ENCODE results near the gene DGKB. TPM values are rescaled to one million over a fixed set of nuclear protein-coding genes. Genes with fewer than 3 reads are reported as not detected.

Gene DGKB
- total RNA-seq, 1 donor: 0.36 TPM

GRCh38 chr7:14685167-14685566 is 217.4 kb downstream of the DGKB start:
- TF ChIP-seq CTCF (IDR thresholded peaks at IDR 0.05; ENCODE audit: insufficient read depth, low read length): no peak
- H3K4me3 ChIP-seq (ENCODE audit: low read depth, low read length): no peak overlapping the region
- no peak for DNase-seq (ENCODE audit: low read depth)

DNA sequence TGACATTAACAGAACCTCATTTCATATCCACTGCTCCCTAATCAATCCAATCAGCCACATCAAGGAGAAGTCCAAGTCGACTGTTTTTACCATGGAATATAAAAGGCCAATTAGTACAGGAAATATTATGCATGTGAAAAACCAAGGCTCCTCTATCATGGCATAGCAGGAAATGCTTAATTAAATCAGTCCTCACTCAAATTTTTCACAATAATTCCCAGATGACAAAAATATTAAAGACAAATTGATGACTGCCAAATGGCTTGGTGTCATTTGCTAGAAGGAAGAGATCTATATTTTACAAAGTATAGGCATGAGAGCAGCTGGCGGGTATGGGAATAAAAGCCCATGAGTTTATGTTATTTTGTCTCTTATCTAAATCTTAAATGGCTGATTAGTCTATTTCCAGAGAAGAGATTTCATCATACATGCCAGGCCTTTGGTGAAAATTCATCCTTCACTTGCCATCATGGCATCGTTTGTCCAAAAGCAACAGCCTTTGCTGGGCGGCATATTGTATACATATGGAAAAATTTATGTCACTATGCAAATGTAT is 219.6 kb downstream of the DGKB start:
- DNase-seq (ENCODE audit: low read depth): no peak
- no peak for TF ChIP-seq CTCF (IDR thresholded peaks at IDR 0.05; ENCODE audit: insufficient read depth, low read length)
- no peak overlapping the region for H3K4me3 ChIP-seq (ENCODE audit: low read depth, low read length)

- no peak for DNase-seq (ENCODE audit: low read depth)
- H3K4me3 ChIP-seq (ENCODE audit: low read depth, low read length): no peak overlapping the region
- TF ChIP-seq CTCF (IDR thresholded peaks at IDR 0.05; ENCODE audit: insufficient read depth, low read length): no peak
Measured at GRCh38 chr7:14676896-14677295, 225.7 kb downstream of the DGKB start.

GRCh38 chr7:14673202-14673601 is 229.3 kb downstream of the DGKB start:
- no peak overlapping the region for H3K4me3 ChIP-seq (ENCODE audit: low read depth, low read length)
- TF ChIP-seq CTCF (IDR thresholded peaks at IDR 0.05; ENCODE audit: insufficient read depth, low read length): no peak
- DNase-seq (ENCODE audit: low read depth): no peak

DNA sequence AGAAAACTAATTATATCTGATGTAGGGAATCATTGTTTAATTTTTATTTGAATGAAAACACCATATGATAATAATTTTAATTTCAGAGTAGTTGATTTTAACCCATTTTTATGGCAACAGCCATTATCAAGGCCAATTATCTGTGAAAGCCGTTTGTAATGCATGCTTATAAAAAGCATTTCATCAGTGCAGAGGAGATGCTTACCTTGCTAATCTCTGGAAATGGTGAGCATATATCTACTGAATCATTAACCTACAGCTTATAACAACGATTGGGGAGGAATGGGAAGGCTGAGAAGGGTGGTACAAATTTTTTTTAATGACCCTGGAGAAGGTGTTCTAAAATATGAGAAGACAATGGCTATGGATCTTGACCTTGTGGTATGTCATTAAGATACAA is 235.6 kb downstream of the DGKB start:
- no peak overlapping the region for H3K4me3 ChIP-seq (ENCODE audit: low read depth, low read length)
- TF ChIP-seq CTCF (IDR thresholded peaks at IDR 0.05; ENCODE audit: insufficient read depth, low read length): no peak
- no peak for DNase-seq (ENCODE audit: low read depth)

- no peak for DNase-seq (ENCODE audit: low read depth)
- TF ChIP-seq CTCF (IDR thresholded peaks at IDR 0.05; ENCODE audit: insufficient read depth, low read length): no peak
- no peak overlapping the region for H3K4me3 ChIP-seq (ENCODE audit: low read depth, low read length)
Measured at GRCh38 chr7:14666304-14666703, 236.2 kb downstream of the DGKB start.

GRCh38 chr7:14639801-14640200 is 262.8 kb downstream of the DGKB start:
- no peak for TF ChIP-seq CTCF (IDR thresholded peaks at IDR 0.05; ENCODE audit: insufficient read depth, low read length)
- H3K4me3 ChIP-seq (ENCODE audit: low read depth, low read length): no peak overlapping the region
- DNase-seq (ENCODE audit: low read depth): no peak

All from fibroblast of the aortic adventitia (primary cell).